VCaP (cell line): Measurements from ENCODE around the gene BPIFB2.

Experiments
- H3K27ac ChIP-seq: fragments of 450-650 bp; 2 replicates; pipeline ENCODE4 v1.5.1; 2017
- TF ChIP-seq, protein P1 (sequence below): fragments of 450-650 bp; conservative IDR thresholded peaks from 2 replicates; pipeline ENCODE4 v1.5.1; 2017; ENCODE audit warnings: mild to moderate bottlenecking, moderate library complexity

BPIFB2 gene

DNA sequence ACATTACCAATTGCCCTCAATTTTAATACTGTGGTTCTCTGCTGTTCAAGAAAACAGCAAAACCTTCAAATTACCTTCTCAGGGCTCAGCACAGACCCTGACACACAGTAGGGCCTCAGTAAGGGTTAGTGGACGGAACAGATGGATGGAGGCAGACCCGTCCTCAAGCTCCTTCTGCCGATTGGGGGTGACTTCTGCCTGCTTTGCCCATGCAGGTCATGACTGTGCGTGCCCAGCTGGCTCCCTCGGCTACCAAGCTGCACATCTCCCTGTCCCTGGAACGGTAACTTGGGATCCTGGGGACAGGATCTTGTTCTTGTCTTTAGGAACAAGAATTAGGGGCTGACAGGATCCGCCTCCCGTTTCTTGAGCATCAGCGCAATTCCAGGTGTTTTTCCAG is 62.2 kb downstream of the BPIFB2 start:
- TF ChIP-seq, protein P1, sequence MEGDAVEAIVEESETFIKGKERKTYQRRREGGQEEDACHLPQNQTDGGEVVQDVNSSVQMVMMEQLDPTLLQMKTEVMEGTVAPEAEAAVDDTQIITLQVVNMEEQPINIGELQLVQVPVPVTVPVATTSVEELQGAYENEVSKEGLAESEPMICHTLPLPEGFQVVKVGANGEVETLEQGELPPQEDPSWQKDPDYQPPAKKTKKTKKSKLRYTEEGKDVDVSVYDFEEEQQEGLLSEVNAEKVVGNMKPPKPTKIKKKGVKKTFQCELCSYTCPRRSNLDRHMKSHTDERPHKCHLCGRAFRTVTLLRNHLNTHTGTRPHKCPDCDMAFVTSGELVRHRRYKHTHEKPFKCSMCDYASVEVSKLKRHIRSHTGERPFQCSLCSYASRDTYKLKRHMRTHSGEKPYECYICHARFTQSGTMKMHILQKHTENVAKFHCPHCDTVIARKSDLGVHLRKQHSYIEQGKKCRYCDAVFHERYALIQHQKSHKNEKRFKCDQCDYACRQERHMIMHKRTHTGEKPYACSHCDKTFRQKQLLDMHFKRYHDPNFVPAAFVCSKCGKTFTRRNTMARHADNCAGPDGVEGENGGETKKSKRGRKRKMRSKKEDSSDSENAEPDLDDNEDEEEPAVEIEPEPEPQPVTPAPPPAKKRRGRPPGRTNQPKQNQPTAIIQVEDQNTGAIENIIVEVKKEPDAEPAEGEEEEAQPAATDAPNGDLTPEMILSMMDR, result no peak
- H3K27ac ChIP-seq, result no peak overlapping the region

DNA sequence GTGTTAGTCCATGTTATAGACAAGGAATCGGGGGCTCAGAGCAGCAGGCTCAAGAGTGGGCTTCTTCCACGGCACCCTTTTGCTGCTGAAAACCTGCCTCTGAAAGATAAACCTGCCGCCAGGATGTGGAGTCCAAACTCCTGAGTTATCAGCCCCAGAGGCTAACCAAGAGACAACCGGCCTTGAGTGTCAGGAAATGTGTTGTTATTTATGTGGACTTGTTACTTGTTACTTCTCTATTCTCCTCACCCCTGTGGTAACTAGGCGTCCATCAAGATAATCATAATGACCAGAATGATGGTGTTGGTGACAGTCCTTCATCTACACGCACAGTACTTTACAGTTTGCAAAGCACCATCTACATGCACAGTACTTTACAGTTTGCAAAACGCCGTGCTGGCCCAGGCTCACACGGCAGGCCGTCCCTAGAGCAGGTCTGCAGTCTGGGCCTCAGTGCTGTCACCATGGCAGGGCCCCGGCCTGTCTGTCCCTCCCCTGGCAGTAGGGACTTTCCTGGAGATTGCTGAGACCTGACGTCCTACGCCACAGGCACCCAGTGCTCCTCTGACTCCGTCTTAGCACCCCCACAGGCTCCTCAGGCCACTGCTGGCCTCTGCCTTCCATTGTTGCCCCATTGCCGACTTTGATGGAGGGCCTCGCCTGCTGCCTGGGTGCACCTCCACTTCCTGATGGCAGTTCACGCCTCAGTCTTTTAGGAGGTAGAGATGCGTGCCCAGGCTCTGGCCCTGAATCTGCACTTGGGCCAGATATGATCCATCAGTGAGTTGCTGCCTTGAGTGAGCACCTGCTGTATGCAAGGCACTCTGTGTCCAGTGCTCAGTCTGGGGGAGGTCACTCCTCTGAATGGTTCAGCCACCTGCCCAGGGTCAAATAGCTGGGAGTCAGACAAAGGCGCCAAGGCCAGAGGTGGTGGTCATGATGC is 62.9 kb downstream of the BPIFB2 start:
- no peak overlapping the region for H3K27ac ChIP-seq
- TF ChIP-seq, protein P1, result no peak

DNA sequence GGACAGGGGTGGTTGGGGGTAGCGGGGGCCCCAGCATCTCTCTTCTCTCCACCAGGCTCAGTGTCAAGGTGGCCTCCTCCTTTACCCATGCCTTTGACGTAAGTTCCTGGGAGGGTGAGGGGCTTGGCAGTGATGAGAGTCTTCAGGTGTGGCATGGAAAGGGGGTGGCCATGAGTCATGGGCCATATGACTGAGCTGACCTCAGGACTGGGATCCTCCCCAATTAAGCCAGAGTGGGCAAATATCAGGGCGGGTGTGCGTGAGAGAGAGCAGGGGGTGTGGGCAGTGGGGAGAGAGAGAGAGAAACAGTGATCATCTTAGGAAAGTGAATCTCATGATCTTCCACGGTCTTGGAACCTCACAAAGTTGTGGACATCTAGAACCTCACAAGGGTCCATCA is 63.7 kb downstream of the BPIFB2 start:
- H3K27ac ChIP-seq, result no peak overlapping the region
- TF ChIP-seq, protein P1, result no peak

DNA sequence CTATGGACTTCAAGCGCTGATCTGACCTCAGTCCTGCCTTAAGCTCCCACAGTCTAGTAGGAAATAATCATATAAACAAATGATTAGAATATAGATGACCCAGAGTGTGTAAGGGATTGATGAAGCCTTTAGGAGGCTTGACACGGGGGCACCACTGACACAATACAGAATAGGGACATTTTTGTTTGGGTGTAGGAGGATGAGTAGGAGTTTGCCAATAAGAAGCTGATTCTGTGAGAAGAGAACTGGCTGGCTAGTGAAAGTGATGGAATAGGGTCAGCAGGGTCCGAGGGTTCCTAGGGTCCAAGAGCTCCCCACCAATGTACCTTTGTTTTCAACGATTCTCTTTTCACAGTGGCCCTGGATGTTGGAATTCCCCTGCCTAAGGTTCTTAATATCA is 64.9 kb downstream of the BPIFB2 start:
- H3K27ac ChIP-seq, result no peak overlapping the region
- TF ChIP-seq, protein P1, result no peak

DNA sequence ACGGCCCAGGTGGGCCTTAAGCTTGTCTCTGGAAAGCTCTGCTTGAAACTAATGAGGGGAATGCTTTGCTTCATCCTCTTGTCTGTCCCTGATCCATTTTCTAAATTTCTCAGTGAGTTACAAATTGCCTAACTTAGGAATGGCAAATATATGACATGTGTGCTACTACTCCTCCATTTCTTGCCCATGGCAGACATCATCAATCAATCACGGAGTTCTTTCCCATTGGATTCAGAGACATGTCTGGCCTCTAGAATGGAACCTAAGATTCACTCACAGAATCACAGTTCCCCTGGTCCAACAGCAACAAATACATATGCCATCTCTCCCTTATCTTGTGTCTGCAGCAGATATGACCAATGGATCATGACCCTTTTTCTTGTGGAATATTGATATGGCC is 65.3 kb downstream of the BPIFB2 start:
- no peak overlapping the region for H3K27ac ChIP-seq
- TF ChIP-seq, protein P1, result no peak
